ENCODE data around the gene METRNL.
"Not testable (repeated sequence)": the region's sequence is repeated elsewhere in the genome, so short reads cannot be mapped to it uniquely, and the experiment has no call there.

METRNL gene

GRCh38 chr17:83065660-83066542 lies 13.5 kb upstream of the METRNL start:
- Histone ChIP-seq H3K27me3 (no peaks in the 10 kb centered on the region), H4K20me1 (no peaks in the 10 kb centered on the region), H3K9me3 (no peaks in the 10 kb centered on the region), H3K4me1 (peaks cover 21% of the 10 kb centered on the region), H3K9ac (no peak overlapping the region), H3K4me2 (no peak overlapping the region), H3K27ac (no peak overlapping the region), H3K4me3 (no peak overlapping the region), H3K36me3 (no peaks in the 10 kb centered on the region)
- TF ChIP-seq Cebpa-rat (IDR thresholded peaks at IDR 0.05), result no peak

DNA sequence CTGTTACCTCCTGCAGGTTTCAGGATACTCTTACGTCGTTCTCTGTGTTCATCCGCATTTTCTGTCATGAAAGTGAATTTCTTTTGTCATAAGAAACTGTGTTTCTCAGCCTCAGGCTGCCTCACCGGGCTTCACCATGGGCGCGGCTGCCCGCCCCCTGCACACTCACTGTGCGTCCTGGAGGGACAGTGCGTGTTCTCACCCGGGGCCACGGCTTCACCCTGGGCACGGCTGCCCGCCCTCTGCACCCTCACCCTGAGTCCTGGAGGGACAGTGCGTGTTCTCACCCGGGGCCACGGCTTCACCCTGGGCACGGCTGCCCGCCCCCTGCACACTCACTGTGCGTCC lies 12.9 kb upstream of the METRNL start:
- not testable (repeated sequence) for H3K9ac ChIP-seq, H3K4me2 ChIP-seq, H3K27ac ChIP-seq, H3K36me3 ChIP-seq, H3K27me3 ChIP-seq, H3K9me3 ChIP-seq, H4K20me1 ChIP-seq, H3K4me3 ChIP-seq
- H3K4me1 ChIP-seq, result peaks cover 28% of the 10 kb centered on the region

DNA sequence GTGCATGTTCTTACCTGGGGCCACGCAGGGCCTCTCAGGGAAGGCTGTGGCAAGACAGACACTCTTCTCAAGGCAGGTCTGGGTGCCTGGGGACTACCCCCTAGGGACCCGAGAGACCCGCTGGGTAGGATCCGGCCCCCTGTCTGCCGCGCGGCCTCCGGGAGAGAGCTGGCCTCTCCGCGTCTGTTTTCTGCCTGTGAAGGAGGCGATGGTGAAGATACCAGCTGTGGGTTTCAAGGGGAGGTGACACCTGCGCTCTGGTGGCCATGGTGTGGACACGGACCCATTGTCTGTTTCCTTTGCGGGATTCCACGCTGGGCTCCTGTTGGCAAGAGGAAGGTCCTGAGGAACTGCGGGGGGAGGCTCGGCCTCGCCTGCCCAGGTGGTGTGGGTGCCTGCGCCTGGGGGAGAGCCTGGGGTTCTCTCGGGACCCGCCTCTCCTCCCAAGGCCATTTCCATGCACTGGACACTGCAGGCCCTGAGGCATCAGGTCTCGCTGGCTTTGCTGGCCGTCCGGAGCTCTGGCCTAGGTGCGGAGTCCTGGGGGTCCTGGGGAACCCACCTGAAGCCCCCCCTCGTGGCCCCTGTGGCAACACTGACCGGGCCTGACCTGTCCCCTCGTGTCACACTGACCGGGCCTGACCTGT lies 12.2 kb upstream of the METRNL start:
- H4K20me1 ChIP-seq, result no peaks in the 10 kb centered on the region
- no peaks in the 10 kb centered on the region for H3K27me3 ChIP-seq
- H3K4me3 ChIP-seq, result no peak overlapping the region
- no peak for TF ChIP-seq Cebpa-rat (IDR thresholded peaks at IDR 0.05)
- no peaks in the 10 kb centered on the region for H3K36me3 ChIP-seq
- H3K4me2 ChIP-seq, result no peak overlapping the region
- no peak overlapping the region for H3K9ac ChIP-seq
- no peaks in the 10 kb centered on the region for H3K9me3 ChIP-seq
- peaks cover 34% of the 10 kb centered on the region for H3K4me1 ChIP-seq
- H3K27ac ChIP-seq, result no peak overlapping the region

DNA sequence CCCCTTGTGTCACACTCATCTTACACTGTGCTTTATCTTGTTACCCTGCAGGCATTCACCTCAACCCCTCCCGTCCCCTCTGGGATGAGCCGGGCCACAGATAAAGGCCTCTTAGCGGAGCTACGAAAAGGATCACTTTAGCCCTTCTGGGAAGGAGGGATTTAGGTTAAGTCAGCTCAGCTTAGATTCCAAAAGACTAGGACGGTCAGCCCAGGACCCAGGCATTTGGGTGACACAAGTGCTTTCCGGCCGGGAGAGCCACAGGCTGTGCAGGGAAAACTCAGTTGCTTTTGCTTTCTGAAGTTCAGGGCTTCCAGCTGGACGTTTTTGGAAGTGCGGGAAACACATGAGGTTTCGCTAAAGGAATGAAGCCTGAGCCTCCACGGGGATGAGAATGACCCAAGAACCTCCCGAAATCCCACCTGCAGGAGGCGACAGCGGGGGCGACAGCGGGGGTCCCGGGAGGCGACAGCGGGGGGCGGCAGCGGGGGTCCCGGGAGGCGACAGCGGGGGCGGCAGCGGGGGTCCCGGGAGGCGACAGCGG lies 11.6 kb upstream of the METRNL start:
- Histone ChIP-seq H3K27me3 (no peaks in the 10 kb centered on the region), H3K27ac (no peak overlapping the region), H3K9ac (no peak overlapping the region), H3K9me3 (no peaks in the 10 kb centered on the region), H3K4me1 (peaks cover 39% of the 10 kb centered on the region), H4K20me1 (no peaks in the 10 kb centered on the region), H3K4me2 (no peak overlapping the region), H3K4me3 (no peak overlapping the region), H3K36me3 (no peaks in the 10 kb centered on the region)
- no peak for TF ChIP-seq Cebpa-rat (IDR thresholded peaks at IDR 0.05)

GRCh38 chr17:83068641-83069570 lies 10.5 kb upstream of the METRNL start:
- TF ChIP-seq Cebpa-rat (IDR thresholded peaks at IDR 0.05), result no peak
- no peak overlapping the region for H3K27ac ChIP-seq
- H3K9ac ChIP-seq, result no peak overlapping the region
- H4K20me1 ChIP-seq, result no peaks in the 10 kb centered on the region
- H3K36me3 ChIP-seq, result no peaks in the 10 kb centered on the region
- peaks cover 9% of the 10 kb centered on the region for H3K27me3 ChIP-seq
- H3K4me2 ChIP-seq, result peak overlapping the region; percentile 7
- no peaks in the 10 kb centered on the region for H3K9me3 ChIP-seq
- H3K4me3 ChIP-seq, result no peak overlapping the region
- H3K4me1 ChIP-seq, result peaks cover 50% of the 10 kb centered on the region

- H3K27me3 ChIP-seq, result peaks cover 15% of the 10 kb centered on the region
- H3K4me2 ChIP-seq, result peak overlapping the region; percentile 68
- TF ChIP-seq Cebpa-rat (IDR thresholded peaks at IDR 0.05), result no peak
- no peaks in the 10 kb centered on the region for H3K36me3 ChIP-seq
- H3K9me3 ChIP-seq, result no peaks in the 10 kb centered on the region
- H3K4me1 ChIP-seq, result peaks cover 57% of the 10 kb centered on the region
- H3K27ac ChIP-seq, result no peak overlapping the region
- H3K4me3 ChIP-seq, result no peak overlapping the region
- H4K20me1 ChIP-seq, result no peaks in the 10 kb centered on the region
- H3K9ac ChIP-seq, result no peak overlapping the region
Observed at GRCh38 chr17:83069571-83069906, 9.9 kb upstream of the METRNL start.

GRCh38 chr17:83069931-83070742 lies 9.3 kb upstream of the METRNL start:
- Histone ChIP-seq H3K4me2 (peak overlapping the region; percentile 68), H3K9ac (no peak overlapping the region), H3K4me3 (no peak overlapping the region), H3K27ac (no peak overlapping the region), H3K27me3 (peaks cover 21% of the 10 kb centered on the region), H3K36me3 (no peaks in the 10 kb centered on the region), H3K4me1 (peaks cover 63% of the 10 kb centered on the region), H4K20me1 (no peaks in the 10 kb centered on the region), H3K9me3 (no peaks in the 10 kb centered on the region)
- TF ChIP-seq Cebpa-rat (IDR thresholded peaks at IDR 0.05), result no peak

DNA sequence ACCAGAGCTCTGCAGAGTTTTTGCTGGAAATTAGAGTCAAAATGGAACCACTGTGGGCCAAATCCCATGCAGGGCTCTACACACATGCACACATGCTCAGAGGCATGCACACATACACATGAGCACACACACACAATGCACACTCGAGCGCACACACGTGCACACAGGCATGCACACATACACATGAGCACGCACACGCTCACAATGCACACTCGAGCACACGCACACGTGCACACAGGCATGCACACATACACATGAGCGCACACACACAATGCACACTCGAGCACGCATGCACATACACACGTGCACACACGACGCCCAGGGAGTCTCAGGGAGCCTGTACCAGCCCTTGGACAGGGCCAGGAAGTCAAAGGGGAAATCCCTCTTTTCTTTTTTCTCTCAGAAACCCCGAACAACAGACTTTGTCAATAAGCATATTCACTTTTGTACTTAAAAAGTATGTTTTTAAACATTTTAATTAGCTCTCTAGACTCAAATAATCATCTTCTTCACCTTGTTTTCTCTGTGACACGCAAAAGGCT lies 8.5 kb upstream of the METRNL start:
- H3K4me3 ChIP-seq, result no peak overlapping the region
- H3K4me1 ChIP-seq, result peaks cover 63% of the 10 kb centered on the region
- no peak for TF ChIP-seq Cebpa-rat (IDR thresholded peaks at IDR 0.05)
- H3K36me3 ChIP-seq, result no peaks in the 10 kb centered on the region
- H3K27ac ChIP-seq, result no peak overlapping the region
- peak overlapping the region; percentile 68 for H3K4me2 ChIP-seq
- peaks cover 28% of the 10 kb centered on the region for H3K27me3 ChIP-seq
- no peak overlapping the region for H3K9ac ChIP-seq
- no peaks in the 10 kb centered on the region; the same call in 1 of the 2 replicates for H4K20me1 ChIP-seq
- H3K9me3 ChIP-seq, result no peaks in the 10 kb centered on the region

GRCh38 chr17:83071365-83071764 lies 8.0 kb upstream of the METRNL start:
- H3K27me3 ChIP-seq, result peaks cover 33% of the 10 kb centered on the region
- H3K9me3 ChIP-seq, result no peaks in the 10 kb centered on the region
- H3K9ac ChIP-seq, result no peak overlapping the region
- peaks cover 63% of the 10 kb centered on the region for H3K4me1 ChIP-seq
- no peak overlapping the region for H3K4me3 ChIP-seq
- H3K36me3 ChIP-seq, result no peaks in the 10 kb centered on the region
- H3K4me2 ChIP-seq, result peak overlapping the region; percentile 68
- peaks cover under 1% of the 10 kb centered on the region; the same call in 1 of the 2 replicates for H4K20me1 ChIP-seq
- no peak overlapping the region for H3K27ac ChIP-seq
- TF ChIP-seq Cebpa-rat (IDR thresholded peaks at IDR 0.05), result no peak
